Thyroid gland (tissue), 4 donors: Measurements from ENCODE around the gene TBATA. TPM values are rescaled to one million over a fixed set of nuclear protein-coding genes. Genes with fewer than 3 reads are reported as not detected.

Experiments used
- DNase-seq, 2 donors: peaks; one replicate each; pipeline ENCODE4 v3.0.0-alpha.2; 2019
- H3K27ac ChIP-seq, 3 donors: fragments of 200-600 bp; sonication (generic); 1 replicate in 2 of 3; 2 replicates in 1 of 3; pipeline ENCODE4 v1.5.1; 2016 to 2019; ENCODE audit warnings: mild to moderate bottlenecking in 1 of 3, moderate library complexity in 1 of 3
- H3K27me3 ChIP-seq: fragments of 200-600 bp; sonication (generic); one replicate; pipeline ENCODE4 v1.5.1; 2019
- H3K36me3 ChIP-seq, 2 donors: fragments of 200-600 bp; sonication (generic); one replicate each; pipeline ENCODE4 v1.5.1; 2016 to 2019
- H3K4me1 ChIP-seq, 2 donors: fragments of 200-600 bp; sonication (generic); one replicate each; pipeline ENCODE4 v1.5.1; 2017 to 2019
- H3K4me3 ChIP-seq, 3 donors: fragments of 200-600 bp; sonication (generic); replicated peaks in 1 of 3; 1 replicate in 2 of 3; 2 replicates in 1 of 3; pipeline ENCODE4 v1.5.1; 2016; ENCODE audit warnings: mild to moderate bottlenecking in 1 of 3
- H3K9me3 ChIP-seq: fragments of 200-600 bp; sonication (generic); one replicate; pipeline ENCODE4 v1.5.1; 2017
- CTCF ChIP-seq, 6 experiments: fragments of 200-600 bp in 3 of 6; fragments of 450-650 bp in 3 of 6; sonication (generic) in 3 of 6; IDR thresholded peaks; one replicate each; pipeline ENCODE4 v1.5.1; 2016 to 2019; ENCODE audit warnings: antibody characterized with exemption in 6 of 6, mild to moderate bottlenecking in 2 of 6, inconsistent platforms in 1 of 6, moderate library complexity in 1 of 6
- POLR2A ChIP-seq, 2 donors: fragments of 450-650 bp; IDR thresholded peaks; one replicate each; pipeline ENCODE4 v1.6.1; 2017; ENCODE audit warnings: antibody characterized with exemption in 2 of 2, mild to moderate bottlenecking in 2 of 2, moderate library complexity in 1 of 2
- WGBS, 2 donors: methylation state at CpG; one replicate each; pipeline ENCODE4 v1.1.5; 2017; 5-methylcytosine and 5-hydroxymethylcytosine counted together
- intact Hi-C: fragments of 100-400 bp; cut with DNase I; formaldehyde crosslinking; loops from one replicate; pipeline ENCODE4 v1.15.1; 2023
- total RNA-seq, 4 donors: library from RNA; depleted of rRNA; stranded (reverse); fragments of >200 nt; gene quantifications; one replicate each; pipeline ENCODE4 v1.2.3, GENCODE V29; 2016

Gene TBATA
- total RNA-seq, 4 donors from 2014 or later = not detected

- Histone ChIP-seq H3K4me3 (no peak overlapping the region), H3K4me1 (peaks cover 27 to 54% of the 10 kb centered on the region in 2 donors), H3K27ac (peak overlapping the region; percentile 59 to 82 (median 73)), H3K27me3 (no peaks in the 10 kb centered on the region), H3K9me3 (no peaks in the 10 kb centered on the region), H3K36me3 (no peaks in the 10 kb centered on the region)
- TF ChIP-seq CTCF (IDR thresholded peaks at IDR 0.05) (no peak), POLR2A (IDR thresholded peaks at IDR 0.05) (no peak)
- intact Hi-C loops = no loop called here
- DNase-seq = peak; percentile 77 to 82
- 42 to 46% methylated on average over 5 to 6 of the region's 6 CpGs for WGBS, 2 donors
Observed at GRCh38 chr10:70809011-70809611, 23.9 kb upstream of the TBATA start.

- no peak for DNase-seq
- no peaks in the 10 kb centered on the region for H3K9me3 ChIP-seq
- H3K36me3 ChIP-seq = no peaks in the 10 kb centered on the region
- TF ChIP-seq POLR2A (IDR thresholded peaks at IDR 0.05) (no peak), CTCF (IDR thresholded peaks at IDR 0.05) (no peak)
- H3K4me3 ChIP-seq = no peak overlapping the region
- no peaks in the 10 kb centered on the region for H3K27me3 ChIP-seq
- H3K4me1 ChIP-seq = peaks cover 23 to 51% of the 10 kb centered on the region in 2 donors
- no peak overlapping the region for H3K27ac ChIP-seq
- intact Hi-C loops = no loop called here
- 94 to 95% methylated on average over 3 of the region's 3 CpGs for WGBS, 2 donors
Observed at GRCh38 chr10:70807556-70807955, 22.4 kb upstream of the TBATA start.

- no peak for DNase-seq
- Histone ChIP-seq H3K4me3 (no peak overlapping the region), H3K27ac (no peak overlapping the region), H3K4me1 (peaks cover 23 to 43% of the 10 kb centered on the region in 2 donors), H3K27me3 (no peaks in the 10 kb centered on the region), H3K9me3 (no peaks in the 10 kb centered on the region), H3K36me3 (no peaks in the 10 kb centered on the region)
- WGBS, 2 donors = 90 to 100% methylated on average over 1 of the region's 1 CpG
- intact Hi-C loops = no loop called here
- TF ChIP-seq POLR2A (IDR thresholded peaks at IDR 0.05) (no peak), CTCF (IDR thresholded peaks at IDR 0.05) (no peak)
Observed at GRCh38 chr10:70806841-70807240, 21.7 kb upstream of the TBATA start.

GRCh38 chr10:70805619-70806215 lies 20.5 kb upstream of the TBATA start:
- intact Hi-C loops = no loop called here
- 96 to 97% methylated on average over 3 of the region's 3 CpGs for WGBS, 2 donors
- Histone ChIP-seq H3K36me3 (no peaks in the 10 kb centered on the region), H3K4me1 (peaks cover 23 to 43% of the 10 kb centered on the region in 2 donors), H3K9me3 (no peaks in the 10 kb centered on the region), H3K4me3 (no peak overlapping the region), H3K27me3 (no peaks in the 10 kb centered on the region), H3K27ac (peak overlapping the region in 1 of 3 donors; percentile 88)
- TF ChIP-seq CTCF (IDR thresholded peaks at IDR 0.05) = no peak
- no peak for TF ChIP-seq POLR2A (IDR thresholded peaks at IDR 0.05)
- no peak for DNase-seq

- intact Hi-C loops = no loop called here
Observed at GRCh38 chr10:70804421-70804808, 19.2 kb upstream of the TBATA start.

More at GRCh38 chr10:70804421-70804808, 19.2 kb upstream of the TBATA start:
- H3K27ac ChIP-seq = peak overlapping the region; percentile 85 to 96 (median 88)
- H3K27me3 ChIP-seq = no peaks in the 10 kb centered on the region
- H3K9me3 ChIP-seq = no peaks in the 10 kb centered on the region
- DNase-seq = no peak
- H3K4me1 ChIP-seq = peaks cover 22 to 38% of the 10 kb centered on the region in 2 donors
- no peak overlapping the region for H3K4me3 ChIP-seq
- WGBS, 2 donors = 27 to 31% methylated on average over 2 of the region's 2 CpGs
- TF ChIP-seq CTCF (IDR thresholded peaks at IDR 0.05) (no peak), POLR2A (IDR thresholded peaks at IDR 0.05) (no peak)
- H3K36me3 ChIP-seq = no peaks in the 10 kb centered on the region
